GM19099 (cell line): Measurements from ENCODE around the gene TSPAN18.

Experiments used
- POLR2A ChIP-seq: IDR thresholded peaks from 3 replicates; pipeline ENCODE4 v1.6.1; 2011; ENCODE audit warnings: low read depth; ENCODE audit not compliant: insufficient read length; ENCODE audit errors: extremely low read depth

Gene TSPAN18, protein sequence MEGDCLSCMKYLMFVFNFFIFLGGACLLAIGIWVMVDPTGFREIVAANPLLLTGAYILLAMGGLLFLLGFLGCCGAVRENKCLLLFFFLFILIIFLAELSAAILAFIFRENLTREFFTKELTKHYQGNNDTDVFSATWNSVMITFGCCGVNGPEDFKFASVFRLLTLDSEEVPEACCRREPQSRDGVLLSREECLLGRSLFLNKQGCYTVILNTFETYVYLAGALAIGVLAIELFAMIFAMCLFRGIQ

DNA sequence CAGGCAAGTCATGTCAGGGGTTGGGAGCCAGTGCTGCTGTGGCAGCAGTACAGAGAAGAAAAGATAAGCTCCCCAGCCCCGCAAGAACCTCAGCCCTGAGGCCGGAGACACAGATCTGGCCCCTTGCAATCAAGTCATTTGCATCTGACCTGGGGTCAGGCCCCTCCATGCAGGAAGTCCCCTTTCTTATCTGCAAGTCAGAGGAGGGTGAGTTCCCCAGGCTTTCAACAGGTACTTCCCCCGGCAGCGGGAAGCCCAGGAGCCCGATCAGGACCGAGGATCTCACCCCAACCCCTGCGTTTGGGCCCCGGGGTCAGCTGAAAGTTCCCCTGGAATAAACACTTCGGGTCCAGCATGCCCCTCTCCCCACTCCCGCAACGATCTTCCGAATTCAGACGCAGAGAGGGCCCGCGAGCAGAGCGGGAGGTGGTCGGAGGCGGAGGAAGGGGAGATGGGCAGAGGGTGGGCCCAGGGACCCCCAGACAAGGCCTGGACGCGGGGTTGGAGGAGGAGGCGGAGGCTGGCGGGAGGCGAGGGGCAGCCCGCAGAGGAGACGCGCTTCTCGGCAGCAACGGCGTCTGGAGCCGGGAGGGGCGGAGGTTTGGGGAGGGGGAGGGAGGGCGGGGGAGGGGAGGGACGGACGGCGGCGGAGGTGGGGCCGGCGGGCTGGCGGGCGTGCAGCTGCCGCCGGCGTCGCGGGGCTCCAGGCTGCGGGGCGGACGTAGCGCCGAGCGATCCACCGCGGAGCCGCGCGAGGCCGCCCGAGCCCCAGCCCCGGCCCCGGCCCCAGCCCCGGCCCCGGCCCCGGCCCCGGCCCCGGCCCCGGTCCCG, at the start of gene TSPAN18:
Gene TSPAN18, plus strand, starts transcription at position 680 of the 831 bp plus-strand sequence. CDS start 179,455 bp downstream, outside the sequence.
- TF ChIP-seq POLR2A: no peak

DNA sequence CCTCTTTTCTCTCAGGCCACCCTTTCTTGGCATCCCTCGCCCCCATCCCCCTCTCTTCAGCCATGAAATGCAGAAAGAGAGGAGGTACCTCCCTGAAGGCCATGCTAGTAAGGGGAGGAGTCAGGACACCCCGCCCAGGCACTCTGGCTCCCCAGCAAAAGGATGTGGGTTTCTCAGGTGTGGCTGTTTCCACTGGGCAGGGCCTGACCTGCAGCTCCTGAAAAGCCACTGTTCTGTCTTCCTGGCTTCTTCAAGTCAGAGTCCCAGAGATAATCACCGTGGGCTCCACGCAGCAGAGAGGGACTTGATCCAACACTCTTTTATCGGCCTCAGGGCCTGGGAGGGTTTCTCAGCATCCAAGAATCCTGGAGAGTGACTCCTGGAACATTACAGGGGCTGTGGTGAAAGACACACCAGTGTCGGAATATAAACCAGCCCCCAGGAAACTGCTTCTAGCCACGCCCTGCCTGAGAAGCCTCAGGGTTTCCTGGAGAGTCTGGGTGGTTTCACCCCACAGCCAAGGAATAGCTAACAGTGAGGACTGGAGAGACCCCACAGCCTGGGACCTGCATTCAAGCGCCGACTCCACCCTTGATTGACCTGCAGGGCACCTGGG, 45.7 kb upstream of the TSPAN18 start:
- no peak for TF ChIP-seq POLR2A

DNA sequence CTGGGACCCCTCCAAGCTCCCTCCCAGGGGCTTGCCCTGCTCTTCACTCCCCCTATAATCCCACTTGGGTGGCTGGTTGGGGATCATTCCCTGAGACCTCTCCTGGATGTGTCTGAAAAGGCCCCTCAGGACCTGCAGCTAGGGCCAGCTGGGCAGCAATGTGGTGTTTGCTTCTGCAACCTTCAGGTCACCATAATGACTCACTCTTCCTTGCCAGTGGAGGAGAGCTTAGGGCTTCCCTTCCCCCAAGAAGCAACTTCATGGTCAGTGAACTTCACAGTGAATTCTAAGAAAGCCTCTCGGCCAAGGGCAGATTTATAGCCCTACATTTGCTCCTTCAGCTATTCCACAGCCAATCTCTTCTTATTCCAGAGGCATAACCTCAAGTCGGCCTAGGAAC, 45.1 kb upstream of the TSPAN18 start:
- TF ChIP-seq POLR2A: no peak

DNA sequence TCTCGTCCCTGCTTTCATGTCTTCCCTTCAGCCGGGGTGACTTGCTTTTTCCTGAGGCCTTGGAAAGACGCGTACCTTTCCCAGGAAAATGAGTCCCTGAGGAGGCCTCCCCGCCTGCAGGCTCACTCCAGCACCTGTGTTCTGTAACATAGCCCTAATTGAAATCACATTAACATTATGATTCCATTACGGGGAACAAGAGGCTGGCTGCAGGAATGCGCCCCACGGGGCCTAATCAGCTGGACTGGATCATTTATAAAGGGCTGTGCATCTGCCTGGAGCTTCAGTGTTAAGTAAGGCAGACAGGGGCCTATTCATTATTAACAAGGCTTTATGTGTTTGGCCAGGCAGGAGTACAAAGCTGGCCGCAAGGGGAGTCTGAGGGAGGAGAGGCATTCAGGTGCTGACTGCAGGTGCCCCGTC, 41.9 kb upstream of the TSPAN18 start:
- TF ChIP-seq POLR2A: no peak

DNA sequence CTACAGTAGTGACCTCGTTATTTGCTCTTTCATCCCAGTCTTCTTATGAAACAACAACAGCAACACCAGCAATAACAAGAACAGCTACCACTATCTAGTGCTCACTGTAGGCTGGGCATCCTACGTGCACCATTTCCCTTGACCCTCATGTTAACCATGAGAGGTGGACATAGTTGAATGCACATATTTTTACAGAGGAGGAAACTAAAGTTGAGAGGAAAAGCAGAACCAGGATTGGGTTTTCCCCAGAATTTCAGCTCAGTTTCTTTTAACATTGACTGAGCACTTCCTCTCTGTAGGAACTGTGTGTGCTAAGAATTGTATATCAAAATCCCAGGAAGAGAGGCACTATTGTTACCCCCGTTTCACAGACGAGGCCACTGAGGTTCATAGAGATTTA, 39.4 kb upstream of the TSPAN18 start:
- no peak for TF ChIP-seq POLR2A

DNA sequence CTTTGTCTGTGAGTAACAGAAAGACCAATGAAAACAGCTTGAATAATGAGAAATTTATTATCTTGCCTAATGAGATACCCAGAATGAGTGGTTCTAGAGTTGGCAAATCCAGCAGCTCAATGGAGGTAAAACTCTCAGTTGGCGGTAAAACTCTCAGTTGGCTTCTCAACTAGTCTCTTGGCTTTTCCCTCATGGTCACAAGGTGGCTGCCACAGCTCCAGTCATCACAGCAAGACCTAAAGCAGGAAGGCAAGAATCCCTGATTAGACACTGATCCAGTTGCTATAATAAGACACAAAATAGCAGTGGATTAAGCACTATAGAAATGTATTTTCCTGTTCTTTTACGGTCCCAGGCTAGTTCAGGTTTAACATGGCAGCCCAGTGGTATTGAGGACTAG, 37.5 kb upstream of the TSPAN18 start:
- TF ChIP-seq POLR2A: no peak

DNA sequence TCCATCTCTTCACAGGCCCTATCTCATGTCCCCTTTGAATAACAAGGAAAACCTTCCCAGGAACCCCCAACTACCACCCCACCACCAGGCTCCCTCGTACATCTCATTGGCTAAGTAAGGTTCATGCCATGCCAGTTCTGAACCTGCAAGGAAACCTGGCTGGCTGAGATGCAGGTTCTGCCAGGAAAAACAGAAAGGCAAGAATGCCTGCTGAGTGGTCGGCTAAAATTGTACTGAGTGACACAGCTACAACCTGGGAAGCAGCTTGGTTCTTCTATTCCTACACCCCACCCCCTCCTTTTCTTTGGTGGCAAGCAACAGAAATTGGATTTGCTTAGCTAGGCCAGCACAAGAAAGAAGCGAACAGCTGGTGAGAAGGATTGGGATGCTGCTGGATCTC, 36.1 kb upstream of the TSPAN18 start:
- no peak for TF ChIP-seq POLR2A

DNA sequence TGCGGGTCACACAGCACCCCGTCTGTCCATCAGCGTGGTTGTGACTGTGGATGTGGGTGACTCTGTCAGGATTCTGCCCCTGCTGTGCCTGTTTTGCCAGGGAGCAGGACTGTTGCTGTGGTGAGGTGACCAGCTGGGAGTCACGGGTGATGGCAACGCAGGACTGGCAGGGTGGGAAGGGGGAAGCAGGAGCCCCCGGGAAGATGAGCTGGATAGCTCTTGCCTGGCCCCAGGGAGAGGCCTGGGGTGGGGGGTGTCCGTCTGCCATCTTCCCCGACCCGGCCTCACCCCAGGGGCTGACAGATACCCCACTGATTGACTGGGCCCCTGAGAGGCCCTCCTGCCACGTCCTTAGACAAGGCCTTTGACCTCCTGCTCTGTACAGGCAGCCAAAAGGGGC, 34.3 kb upstream of the TSPAN18 start:
- no peak for TF ChIP-seq POLR2A

DNA sequence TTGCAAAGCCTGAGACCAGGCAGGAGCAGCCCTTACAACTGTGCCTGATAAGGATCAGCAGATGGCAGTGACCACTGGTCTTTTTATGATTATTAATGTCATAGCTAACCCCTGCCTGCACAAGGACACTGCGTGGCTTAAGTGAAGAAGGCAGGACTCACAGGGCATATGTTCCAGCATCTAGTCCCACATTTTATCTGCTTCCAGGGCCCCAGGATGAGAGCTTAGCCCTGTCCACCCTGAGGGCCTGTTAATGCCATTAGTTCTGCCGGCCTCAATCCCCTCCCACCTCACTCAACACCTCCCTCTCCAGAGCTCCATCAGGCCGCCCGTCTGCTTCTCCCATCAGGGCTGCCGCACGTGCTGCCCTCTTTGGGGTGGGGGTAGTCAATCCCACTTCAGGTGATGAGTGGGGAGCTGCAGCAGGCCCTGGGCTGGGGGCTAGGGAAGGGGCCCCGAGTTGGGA, 33.1 kb upstream of the TSPAN18 start:
- TF ChIP-seq POLR2A: no peak

DNA sequence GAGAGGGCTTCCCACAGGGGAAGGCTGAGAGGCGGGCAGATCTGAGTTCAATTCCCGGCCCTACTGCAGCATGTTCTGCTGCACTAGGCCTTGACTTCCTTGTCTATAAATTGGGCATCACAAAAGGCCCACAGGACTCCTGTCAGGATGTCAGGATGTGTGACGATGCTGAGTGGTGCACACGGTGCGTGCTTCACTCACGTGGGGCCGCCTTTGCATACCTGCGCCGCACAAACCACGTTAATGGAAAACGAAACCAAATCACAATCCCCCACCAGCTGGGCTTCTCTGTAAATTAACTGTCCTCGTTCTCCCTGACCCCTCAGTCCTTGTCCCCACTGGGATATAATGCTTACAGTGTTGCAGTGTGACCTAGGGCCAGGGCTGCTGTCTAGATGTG, 32.3 kb upstream of the TSPAN18 start:
- TF ChIP-seq POLR2A: no peak

DNA sequence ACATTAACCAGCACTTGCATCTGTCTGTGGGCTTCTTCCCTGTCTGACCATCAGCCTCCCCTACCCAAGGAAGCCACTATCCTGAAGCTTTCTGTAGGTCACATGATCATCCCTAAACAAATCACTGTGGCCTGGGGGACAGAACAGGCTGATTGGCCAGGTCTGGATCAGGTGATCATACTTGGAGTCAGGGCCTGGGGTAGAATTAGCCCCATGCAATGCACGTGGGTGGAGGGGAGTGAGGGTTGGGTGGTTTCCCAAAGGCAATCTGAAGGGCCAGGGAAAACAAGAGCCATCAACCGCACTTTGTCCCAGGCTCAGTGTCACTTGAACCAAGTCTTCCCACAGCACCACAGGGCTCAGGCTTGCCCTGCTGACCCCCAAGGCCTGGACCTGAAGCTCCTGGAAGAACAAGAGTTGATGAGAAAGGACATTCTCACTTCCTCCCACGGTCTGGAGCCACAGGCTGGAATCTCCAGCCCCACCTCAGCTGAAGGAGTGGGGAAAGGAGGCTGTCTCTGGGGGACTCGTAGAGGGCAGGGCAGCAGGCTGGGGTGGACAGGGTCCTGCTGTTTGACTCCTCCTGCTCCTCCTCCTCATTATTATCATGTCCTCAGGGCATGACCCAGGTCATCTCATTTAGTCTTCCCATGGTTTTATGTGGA, 31.5 kb upstream of the TSPAN18 start:
- no peak for TF ChIP-seq POLR2A

DNA sequence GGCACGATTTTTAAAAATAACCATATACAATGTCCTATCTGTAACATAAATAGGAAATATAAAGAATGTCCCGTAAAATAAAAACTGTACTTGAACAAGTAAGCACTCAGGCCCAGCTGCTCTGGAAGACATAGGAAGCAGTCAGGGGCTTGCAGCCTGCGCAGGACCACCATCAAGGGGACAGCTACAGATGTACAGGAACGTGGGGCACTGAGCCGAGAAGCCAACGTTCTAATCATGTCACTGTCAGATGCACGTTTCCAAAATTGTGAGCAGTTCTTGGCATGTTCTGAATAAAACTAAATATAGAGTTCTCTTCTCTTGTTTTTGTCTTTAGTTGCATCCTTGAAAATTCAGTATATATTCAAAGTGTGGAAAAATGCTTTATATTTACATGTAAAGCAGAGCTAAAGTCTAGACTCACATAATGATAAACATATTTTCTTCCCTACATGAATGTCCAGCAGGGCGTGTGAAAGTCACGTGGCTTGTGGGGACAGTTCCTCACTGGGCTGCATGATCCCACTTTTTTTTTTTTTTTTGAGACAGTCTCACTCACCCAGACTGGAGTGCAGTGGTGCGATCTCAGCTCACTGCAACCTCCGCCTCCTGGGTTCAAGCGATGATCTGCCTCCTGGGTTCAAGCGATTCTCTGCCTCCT, 28.4 kb upstream of the TSPAN18 start:
- TF ChIP-seq POLR2A: no peak

DNA sequence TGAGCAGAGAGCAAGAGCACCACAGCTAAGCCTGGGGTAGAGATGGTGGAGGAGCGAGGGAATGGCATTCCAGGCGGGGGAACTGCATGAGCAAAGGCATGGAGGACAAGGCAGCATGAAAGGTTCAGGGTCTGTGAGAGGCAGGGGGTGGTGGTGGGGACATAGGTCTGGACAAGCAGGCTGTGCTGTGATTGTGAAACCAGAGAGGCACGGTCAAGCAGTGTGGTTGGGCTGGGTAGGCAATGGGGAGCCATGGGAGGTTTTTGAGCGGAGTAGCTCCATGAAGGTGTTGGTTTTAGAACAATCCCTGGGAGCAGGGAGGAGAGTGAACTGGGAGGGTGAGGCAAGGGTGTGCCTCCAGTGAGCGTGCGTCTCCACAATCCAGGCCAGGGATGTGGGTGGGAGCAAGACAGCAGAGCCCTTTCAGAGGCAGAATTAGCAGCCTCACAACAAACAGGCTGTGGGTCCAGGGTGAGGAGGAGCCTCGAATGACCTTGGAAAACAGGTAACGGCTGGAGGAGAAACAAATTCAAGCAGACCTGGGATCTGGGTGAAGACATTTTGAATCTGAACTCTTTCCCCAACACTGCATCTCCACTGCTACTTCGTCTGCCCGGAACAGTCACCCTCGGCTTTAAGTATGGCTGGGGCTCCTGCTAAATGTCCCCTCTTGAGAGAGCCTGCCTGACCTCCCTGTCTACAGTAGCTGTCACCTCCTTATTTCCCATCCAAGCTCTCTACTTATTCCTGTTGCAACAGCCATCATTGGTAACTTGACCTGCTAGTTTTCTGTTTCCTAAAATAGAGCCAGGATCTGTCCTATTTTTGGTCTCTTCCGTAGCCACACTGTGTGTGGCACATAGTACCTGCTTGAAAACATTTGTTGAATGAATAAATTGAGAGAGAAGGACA, 27.0 kb upstream of the TSPAN18 start:
- no peak for TF ChIP-seq POLR2A

DNA sequence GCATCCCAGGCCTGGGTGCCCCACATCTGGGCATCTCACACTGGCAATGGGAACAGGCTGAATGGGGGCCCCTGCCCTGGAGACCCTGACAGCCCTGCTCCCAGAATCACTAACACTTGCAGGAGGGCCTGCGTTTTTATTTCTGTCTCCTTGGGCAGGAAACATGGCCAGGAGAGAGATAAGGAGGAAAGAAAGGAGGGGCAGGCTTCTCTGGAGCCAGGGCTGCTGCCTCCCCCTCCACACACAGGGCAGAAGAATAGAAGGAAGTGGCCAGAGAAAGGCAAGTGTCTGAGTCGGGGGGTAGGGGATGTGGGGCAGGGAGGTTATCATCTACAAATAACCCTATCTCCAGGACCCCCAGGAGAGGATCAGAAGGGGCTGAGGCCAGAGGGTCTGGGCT, 25.5 kb upstream of the TSPAN18 start:
- no peak for TF ChIP-seq POLR2A
